Vagina (tissue), 2 donors: ENCODE measurements around the gene CYP3A4.

Experiments
- POLR2A ChIP-seq, 2 donors: fragments of 450-650 bp; IDR thresholded peaks; one replicate each; pipeline ENCODE4 v1.6.1; 2017; ENCODE audit warnings: antibody characterized with exemption in 2 of 2, mild to moderate bottlenecking in 2 of 2, moderate library complexity in 2 of 2
- POLR2AphosphoS5 ChIP-seq, 2 donors: sonication (generic); formaldehyde crosslinking; IDR thresholded peaks; one replicate each; pipeline ENCODE4 v1.9.0; 2017; ENCODE audit warnings: antibody characterized with exemption in 2 of 2, mild to moderate bottlenecking in 2 of 2, low read depth in 1 of 2; ENCODE audit not compliant: insufficient read depth in 1 of 2
- TF ChIP-seq, protein P1 (sequence below), 3 experiments: fragments of 450-650 bp in 2 of 3; fragments of 200-600 bp in 1 of 3; sonication (generic) in 1 of 3; IDR thresholded peaks; one replicate each; pipeline ENCODE4 v1.5.1; 2017 to 2019; ENCODE audit warnings: antibody characterized with exemption in 3 of 3, mild to moderate bottlenecking in 2 of 3, moderate library complexity in 2 of 3

GRCh38 chr7:99755085-99755484 lies 28.9 kb downstream of the CYP3A4 start:
- TF ChIP-seq, protein P1, sequence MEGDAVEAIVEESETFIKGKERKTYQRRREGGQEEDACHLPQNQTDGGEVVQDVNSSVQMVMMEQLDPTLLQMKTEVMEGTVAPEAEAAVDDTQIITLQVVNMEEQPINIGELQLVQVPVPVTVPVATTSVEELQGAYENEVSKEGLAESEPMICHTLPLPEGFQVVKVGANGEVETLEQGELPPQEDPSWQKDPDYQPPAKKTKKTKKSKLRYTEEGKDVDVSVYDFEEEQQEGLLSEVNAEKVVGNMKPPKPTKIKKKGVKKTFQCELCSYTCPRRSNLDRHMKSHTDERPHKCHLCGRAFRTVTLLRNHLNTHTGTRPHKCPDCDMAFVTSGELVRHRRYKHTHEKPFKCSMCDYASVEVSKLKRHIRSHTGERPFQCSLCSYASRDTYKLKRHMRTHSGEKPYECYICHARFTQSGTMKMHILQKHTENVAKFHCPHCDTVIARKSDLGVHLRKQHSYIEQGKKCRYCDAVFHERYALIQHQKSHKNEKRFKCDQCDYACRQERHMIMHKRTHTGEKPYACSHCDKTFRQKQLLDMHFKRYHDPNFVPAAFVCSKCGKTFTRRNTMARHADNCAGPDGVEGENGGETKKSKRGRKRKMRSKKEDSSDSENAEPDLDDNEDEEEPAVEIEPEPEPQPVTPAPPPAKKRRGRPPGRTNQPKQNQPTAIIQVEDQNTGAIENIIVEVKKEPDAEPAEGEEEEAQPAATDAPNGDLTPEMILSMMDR (IDR thresholded peaks at IDR 0.05) = no peak
- TF ChIP-seq POLR2A (IDR thresholded peaks at IDR 0.05) (no peak), POLR2AphosphoS5 (IDR thresholded peaks at IDR 0.05; ENCODE audit: insufficient read depth in 1 of 2, low read depth in 1 of 2) (no peak)
